Activated naive CD4-positive, alpha-beta T cell treated with Interleukin-2 at 50 U/mL for 16 hours (primary cell): ENCODE measurements around the gene SPIB.

Experiments
- DNase-seq: peaks from one replicate; pipeline ENCODE4 v3.0.0-alpha.2; 2020

SPIB gene

GRCh38 chr19:50476224-50476906, 57.6 kb downstream of the SPIB start, which contains the start of the genes EMC10 and GARIN5A:
Gene EMC10, plus strand, starts transcription at chr19:50476507. Its CDS starts 38 bp downstream, at chr19:50476545.
Gene GARIN5A, minus strand, starts transcription at chr19:50476848. Its CDS starts 460 bp downstream, at chr19:50476388.
- DNase-seq, result peak; percentile 93

- DNase-seq, result no peak
Observed at GRCh38 chr19:50476907-50477238, 58.1 kb downstream of the SPIB start.

- no peak for DNase-seq
Observed at GRCh38 chr19:50477751-50478515, 59.2 kb downstream of the SPIB start.

- DNase-seq, result peak; percentile 11
Observed at GRCh38 chr19:50478901-50479715, 60.4 kb downstream of the SPIB start.

- no peak for DNase-seq
Observed at GRCh38 chr19:50479761-50480251, 61.1 kb downstream of the SPIB start.

GRCh38 chr19:50480281-50481111, 61.8 kb downstream of the SPIB start:
- no peak for DNase-seq
